GM21723 (cell line): Measurements from ENCODE around the gene ABL2.

ENCODE experiments used
- ATAC-seq: cut with Tn5 transposase; IDR thresholded peaks from one replicate; pipeline ENCODE4 v1.9.1; 2021; ENCODE audit warnings: mild to moderate bottlenecking, moderate library complexity; ENCODE audit not compliant: unreplicated experiment

The ABL2 gene

GRCh38 chr1:179058487-179059483, 170.7 kb downstream of the ABL2 start:
- ATAC-seq = no peak

DNA sequence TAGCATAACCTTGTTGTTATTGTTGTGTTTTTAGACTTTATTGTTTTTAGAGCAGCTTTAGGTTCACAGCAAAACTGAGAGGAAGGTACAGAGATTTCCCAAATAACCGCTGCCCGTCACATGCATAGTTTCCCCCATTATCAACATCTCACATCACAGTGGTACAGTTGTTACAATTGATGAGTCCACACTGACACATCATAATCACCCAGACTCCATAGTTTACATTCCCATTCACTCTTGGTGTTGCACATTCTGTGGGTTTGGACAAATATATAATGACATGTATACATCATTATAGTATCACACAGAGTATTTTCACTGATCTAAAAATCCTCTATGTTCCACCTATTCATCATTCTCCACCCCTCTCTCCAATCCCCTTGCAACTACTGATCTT, 173.5 kb downstream of the ABL2 start:
- ATAC-seq = no peak

GRCh38 chr1:179053486-179053885, 176.0 kb downstream of the ABL2 start:
- ATAC-seq = no peak

DNA sequence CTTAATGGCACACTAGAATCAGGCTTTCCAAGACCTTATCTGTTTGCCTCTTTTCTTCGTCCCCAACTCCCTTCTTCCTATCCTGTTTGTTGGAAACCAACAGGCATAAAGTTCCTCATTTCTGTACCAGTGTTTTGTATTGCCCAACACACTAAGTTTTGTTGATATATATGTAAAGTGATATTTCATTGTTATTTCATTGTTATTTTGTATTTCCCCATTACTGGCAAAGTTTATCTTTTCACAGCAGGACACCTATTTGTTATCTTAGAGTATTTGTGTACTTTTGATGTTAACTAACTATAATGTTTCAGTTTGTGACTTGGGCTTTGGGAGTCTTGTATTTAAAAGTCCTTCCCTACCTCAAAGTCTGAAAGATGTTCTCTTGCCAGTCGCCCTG, 176.7 kb downstream of the ABL2 start:
- ATAC-seq = no peak
